Measurements from ENCODE around the gene PRELP.

The PRELP gene

DNA sequence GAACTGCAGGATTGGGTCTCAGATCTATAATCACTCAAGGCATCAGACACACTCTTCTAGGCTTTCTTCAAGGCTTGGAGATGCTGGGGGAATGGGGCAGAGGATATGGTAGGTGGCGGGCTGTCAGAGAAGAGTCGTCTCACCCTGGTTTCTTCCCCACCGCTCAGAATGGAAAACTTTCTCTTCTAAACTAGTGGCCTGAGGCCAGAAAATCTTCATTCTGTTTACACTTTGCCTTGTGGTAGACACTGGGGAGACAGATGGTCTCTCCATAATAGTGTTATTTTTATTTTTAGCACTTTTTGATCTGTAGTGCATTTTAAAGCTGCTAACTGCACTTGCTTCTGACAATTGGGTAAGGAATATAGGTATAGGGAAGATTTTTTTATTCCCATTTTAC lies 2.6 kb downstream of the PRELP start:
- DNase-seq (ENCODE audit: low read depth in 2 of 2), result no peak

DNA sequence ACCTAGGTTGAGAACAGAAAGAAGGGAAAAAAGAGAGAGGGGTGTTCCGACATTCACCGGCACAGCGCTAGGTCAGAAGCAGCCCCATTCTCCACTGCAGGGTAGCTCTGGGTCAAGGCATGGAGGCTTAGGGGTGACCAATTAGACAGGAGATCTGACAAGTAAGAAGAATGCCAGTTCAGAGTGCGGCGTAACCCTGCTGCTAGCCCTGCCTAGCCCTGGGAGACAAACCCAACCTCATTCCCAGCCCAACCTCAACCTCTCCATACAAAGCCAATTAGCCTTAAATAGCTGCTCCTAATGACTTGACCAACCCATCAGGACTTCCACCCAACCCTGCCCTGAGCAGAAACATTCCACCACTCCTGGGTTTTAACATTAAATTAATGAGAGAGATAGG lies 3.4 kb downstream of the PRELP start:
- no peak for DNase-seq (ENCODE audit: low read depth in 2 of 2)

DNA sequence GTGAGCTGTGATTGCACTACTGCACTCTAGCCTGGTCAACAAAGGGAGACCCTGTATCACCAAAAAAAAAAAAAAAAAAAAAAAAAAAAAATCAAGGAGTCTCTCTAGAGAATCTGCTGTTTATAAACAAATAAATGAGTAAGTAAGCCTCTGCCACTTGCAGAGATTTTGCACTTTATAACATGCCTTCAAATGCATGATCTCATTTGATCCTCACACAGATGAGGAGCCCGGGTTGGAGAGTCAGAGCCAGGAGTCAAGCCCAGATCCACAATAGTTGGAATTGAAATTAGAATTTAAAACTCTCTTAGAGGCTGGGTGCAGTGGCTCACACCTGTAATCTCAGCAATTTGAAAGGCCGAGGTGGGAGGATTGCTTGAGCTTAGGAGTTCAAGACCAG lies 4.0 kb downstream of the PRELP start:
- no peak for DNase-seq (ENCODE audit: low read depth in 2 of 2)

DNA sequence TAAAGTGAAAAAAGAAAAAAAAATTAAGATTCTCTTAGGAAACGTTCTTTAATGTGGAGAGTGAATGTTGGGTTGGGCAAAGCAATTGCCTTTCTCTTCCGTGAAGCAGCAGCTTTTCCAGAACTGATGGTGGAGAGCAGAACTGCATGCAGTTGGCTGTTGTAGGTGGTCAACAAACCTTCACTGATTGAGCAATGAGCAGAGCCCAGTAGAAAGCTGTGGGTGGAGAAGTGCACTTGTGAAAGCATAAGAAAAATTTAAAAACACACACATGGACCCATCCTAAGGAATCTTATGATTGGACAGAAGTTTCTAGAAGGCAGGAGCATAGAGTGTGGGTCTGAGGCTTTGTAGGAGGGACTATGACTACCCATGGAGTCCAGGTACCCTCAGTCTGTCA lies 4.5 kb downstream of the PRELP start:
- no peak for DNase-seq (ENCODE audit: low read depth in 2 of 2)

DNA sequence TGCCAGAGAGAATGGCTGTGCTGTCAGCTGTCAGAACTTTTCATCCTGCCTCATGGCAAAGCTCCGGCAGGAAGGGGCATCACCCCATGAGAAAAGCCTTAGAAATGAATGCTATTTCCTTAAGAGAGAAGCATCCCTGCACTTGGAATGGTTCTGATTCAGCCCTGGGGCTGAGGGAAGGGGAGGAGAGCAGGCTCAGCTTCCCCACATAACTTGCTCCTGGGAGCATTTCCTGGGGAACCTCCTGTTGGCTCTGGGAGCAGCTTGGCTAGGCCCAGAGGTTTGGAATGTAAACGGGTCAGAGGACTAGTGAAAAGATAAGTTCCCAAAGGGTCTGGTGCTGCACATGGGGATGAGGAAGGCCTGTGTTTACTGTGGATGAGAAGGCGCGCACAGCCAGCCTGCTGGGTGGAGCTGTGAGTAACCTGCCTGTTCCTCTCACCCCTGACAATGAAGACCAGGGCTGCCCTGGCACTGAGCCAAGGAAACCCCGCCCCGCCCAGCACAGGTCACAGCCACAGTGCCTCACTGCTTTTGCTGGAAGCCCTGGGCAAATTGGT lies 5.0 kb downstream of the PRELP start:
- DNase-seq (ENCODE audit: low read depth in 2 of 2), result peak; percentile 22 to 23

DNA sequence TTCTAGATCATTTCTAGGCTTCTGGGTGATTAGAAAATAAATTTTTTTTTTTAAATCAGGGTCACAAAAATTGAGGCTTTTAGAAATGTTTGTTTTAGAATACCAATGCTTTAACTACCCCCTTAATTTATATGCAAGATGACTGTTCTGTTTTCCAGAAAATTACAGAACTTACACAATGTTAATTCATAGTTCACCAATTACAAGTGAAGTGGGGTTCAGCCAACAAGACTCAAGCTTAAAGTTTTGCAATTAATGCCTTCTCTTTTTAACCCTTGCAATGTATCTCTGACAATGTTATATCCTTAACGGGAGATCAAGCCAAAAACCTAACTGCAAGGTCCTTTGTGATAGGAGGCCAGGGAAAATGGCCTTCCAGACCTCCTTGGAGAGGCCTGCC lies 5.6 kb downstream of the PRELP start:
- DNase-seq (ENCODE audit: low read depth in 2 of 2), result no peak

DNA sequence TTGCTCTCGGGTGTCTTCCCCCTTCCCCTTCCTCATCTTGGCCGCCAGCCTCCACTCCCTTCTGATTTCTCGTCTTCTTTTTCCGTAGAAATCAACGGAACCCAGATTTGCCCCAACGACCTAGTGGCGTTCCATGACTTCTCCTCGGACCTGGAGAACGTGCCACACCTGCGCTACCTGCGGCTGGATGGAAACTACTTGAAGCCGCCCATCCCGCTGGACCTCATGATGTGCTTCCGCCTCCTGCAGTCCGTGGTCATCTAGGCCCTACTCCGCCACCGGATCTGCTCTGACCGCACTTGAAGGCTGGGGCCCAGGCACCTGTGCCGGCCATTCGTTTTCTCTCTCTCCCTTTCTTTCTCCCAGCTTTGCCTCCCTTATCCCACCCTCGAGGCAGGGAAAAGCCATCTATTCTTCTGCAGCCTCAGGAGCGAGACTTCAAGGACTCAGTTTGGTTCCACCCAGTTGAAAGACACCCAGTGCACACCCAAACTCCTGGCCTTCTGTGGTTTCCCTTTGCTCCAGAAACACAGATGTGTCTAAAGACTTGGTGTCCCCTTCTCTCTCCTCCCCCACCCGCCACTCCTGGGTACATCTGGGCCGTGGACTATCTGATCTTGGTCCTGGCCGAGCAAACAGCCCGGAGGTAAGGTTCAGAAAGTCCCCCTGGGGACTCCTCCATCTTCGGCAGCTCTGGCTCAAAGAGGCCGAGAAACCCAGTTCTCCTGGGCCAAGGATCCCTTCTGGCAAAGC lies 11.2 kb downstream of the PRELP start:
- no peak for DNase-seq (ENCODE audit: low read depth in 2 of 2)

DNA sequence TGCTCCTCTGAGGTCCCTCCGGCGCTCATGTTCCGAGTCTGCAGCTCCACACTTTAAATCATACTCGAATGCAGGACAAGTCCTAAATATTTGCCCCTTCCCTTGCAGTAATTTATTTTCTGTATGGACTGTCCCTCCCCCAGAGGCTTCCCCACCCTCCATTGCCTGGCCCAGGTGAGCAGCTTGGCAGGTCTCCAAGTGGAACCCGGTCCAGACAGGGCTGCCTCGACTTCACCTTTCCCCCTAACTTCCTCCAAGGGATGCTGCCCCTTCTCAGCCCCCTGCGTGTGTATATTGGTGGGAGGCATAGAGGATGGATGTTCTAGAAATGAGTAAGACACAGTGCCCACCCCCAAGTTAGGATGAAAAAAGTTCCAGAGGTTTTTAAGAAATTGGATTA lies 12.9 kb downstream of the PRELP start:
- DNase-seq (ENCODE audit: low read depth in 2 of 2), result no peak

DNA sequence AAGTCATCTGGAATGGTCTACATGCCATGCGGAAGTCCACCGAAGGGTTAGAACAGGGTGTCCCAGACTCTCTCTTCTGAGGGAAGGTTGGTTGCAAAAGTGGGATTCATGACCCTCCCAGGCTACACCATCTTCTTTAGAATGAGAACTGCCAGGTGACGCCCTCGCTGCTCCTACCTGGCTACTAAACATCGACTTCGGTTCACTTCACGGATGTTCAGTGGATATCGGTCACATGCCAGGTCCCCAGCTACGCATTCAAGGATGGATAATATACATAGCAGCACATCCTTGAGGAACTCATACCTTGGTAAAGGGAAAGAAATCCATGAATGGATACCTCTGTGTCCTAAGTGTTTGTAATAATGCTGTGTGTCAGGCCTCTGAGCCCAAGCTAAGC lies 15.0 kb downstream of the PRELP start:
- no peak for DNase-seq (ENCODE audit: low read depth in 2 of 2)

DNA sequence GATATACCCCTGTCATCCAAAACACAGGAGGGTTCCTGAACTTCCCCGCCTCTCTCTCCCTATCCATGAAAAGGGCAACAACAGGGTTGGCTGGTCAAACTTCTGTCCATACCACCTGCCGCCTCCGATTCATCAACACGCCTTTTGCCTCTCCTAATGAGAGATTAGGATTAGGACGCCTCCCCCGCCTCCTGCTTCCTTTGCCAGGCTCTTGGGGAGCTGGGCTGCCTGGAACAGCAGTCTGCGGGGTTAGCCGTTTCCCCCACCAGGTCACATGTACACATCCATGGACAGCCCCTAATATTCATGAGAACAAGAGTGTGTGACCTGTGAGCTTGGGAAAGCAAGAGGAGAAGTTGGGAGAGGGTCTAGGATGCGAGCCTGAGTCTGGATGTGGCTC lies 16.1 kb downstream of the PRELP start:
- DNase-seq (ENCODE audit: low read depth in 2 of 2), result no peak

DNA sequence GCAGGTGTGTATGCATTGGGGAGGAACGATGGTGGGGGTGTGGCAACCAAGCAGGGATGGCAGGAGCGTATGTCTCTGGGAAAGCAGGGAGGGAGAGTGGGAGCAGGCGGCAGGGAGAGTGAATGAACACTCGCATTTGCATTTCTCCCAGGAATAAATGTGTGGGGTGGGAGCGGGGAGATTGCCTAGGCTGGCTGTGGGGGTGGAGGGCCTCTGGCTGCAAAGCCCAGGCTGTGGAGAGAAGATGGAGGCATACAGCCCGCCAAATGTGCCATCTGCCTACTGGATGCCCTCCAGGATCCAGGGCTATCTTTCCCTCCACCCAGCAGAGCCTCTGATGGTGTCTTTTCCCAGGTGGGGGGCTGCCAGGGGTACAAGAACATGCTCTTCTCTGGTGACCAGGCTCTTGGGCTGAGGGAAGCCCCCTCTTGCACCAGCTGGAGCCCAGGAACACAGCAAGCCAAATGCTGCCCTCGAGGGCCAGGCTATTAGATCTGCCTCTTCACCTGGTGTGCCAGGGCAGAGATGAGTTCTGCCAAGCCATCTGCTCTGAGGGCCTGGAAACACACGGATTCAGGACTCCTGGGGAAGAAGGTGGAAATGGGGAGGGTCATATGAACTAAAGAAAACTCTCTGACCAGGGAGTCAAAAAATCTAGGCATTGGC lies 16.6 kb downstream of the PRELP start:
- DNase-seq (ENCODE audit: low read depth in 2 of 2), result no peak

DNA sequence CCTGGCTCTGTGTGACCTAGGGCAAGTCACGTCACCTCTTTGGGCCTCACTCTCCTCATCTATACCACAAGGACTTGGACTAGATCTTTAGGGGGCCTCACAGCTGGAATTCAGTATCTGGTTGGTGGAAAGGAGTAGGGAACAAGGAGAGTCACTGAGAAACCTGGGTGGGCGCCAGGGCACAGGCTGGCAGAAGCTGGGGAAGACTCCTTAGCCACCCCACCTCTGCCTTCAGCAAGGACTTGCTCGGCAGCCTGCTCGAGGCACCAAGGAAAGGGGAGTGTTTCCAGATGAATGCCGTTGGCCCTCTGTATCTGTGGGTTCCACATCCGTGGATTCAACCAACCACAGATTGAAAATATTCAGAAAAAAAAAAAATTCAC lies 17.1 kb downstream of the PRELP start:
- DNase-seq (ENCODE audit: low read depth in 2 of 2), result no peak

DNA sequence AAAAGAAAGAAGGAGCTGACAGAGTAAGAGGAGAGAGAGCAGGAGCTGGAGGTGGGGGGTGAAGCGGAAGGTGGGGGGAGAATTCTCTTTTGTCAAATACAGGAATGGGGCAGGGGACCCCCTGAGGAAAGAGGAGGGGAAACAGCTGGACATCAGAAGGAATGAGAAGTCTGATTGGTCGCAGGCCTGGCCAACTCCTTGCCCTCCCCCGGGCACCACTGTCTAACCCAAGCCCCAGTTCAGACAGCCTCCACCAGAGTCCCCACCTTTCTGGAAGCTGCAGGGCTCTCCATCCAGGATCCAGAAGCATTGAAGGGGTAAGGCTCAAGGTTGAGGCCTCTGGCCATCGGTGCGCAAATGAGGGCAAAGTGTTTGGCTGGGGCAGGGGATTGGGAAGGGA lies 18.3 kb downstream of the PRELP start, which contains the start of gene OPTC:
Gene OPTC (plus strand): TSS at position 253 of the 400 bp plus-strand sequence. CDS start 1,853 bp downstream, outside the sequence.
- DNase-seq (ENCODE audit: low read depth in 2 of 2), result no peak

DNA sequence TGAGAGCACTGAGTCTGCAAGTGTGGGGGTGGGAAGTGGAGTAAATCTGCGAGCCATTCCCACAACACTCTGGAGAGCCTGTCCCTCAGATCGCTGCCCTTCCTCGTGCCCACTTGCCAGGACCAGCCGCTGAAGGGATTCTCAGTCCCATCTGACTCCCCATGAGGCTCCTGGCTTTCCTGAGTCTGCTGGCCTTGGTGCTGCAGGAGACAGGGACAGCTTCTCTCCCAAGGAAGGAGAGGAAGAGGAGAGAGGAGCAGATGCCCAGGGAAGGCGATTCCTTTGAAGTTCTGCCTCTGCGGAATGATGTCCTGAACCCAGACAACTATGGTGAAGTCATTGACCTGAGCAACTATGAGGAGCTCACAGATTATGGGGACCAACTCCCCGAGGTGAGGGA lies 20.2 kb downstream of the PRELP start:
- DNase-seq (ENCODE audit: low read depth in 2 of 2), result no peak

DNA sequence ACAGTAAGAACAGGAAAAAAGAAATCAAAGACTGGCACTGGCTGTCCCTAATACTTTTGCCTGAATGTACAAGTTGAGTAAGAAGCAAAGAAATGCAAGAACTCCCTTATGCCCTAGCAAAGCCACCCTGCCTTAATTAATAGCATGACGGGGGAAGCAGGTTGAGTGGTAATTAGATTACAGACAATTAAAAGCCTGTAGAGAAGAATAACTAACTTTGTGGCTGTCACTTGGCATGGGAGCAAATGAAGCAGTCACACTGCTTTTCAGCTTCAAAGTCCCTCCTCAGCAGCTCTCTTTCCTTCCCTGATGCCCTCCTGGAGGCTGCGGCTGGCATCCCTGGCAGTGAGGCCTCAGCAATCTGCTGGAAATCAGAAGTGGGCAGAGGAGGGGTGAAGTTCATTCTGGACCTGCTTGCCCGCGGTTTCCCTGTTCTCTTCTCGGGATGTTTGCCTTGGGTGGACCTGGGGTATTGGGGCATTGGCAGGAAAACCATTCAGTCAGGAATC lies 21.7 kb downstream of the PRELP start:
- no peak for DNase-seq (ENCODE audit: low read depth in 2 of 2)

DNA sequence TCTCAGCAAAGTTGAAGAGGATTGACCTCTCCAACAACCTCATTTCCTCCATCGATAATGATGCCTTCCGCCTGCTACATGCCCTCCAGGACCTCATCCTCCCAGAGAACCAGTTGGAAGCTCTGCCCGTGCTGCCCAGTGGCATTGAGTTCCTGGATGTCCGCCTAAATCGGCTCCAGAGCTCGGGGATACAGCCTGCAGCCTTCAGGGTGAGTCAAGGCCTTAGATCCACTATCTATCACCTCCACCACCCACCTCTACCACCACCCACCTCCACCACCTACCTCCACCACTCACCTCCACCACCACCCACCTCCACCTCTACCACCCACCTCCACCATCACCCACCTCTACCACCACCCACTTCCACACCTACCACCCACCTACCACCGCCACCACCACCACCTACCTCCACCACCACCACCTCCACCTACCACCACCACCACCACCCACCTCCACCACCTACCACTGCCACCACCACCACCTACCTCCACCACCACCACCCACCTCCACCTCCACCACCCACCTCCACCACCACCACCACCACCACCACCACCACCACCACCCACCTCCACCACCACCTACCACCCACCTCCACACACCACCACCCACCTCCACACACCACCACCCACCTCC lies 24.2 kb downstream of the PRELP start:
- DNase-seq (ENCODE audit: low read depth in 2 of 2), result no peak

DNA sequence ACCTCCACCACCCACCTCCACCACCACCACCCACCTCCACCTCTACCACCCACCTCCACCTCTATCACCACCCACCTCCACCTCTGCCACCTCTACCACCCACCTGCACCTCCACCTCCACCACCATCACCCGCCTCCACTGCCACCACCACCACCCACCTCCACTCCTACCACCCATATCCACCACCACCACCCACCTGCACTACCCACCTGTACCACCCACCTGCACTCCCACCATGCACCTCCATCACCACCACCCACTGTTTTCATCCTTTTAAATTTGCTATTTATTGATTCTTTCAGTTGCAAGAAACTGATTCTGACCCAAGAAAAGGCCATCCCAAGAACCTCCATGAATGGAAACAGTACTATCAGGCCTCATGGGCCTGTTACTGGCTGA lies 24.7 kb downstream of the PRELP start:
- DNase-seq (ENCODE audit: low read depth in 2 of 2), result no peak

DNA sequence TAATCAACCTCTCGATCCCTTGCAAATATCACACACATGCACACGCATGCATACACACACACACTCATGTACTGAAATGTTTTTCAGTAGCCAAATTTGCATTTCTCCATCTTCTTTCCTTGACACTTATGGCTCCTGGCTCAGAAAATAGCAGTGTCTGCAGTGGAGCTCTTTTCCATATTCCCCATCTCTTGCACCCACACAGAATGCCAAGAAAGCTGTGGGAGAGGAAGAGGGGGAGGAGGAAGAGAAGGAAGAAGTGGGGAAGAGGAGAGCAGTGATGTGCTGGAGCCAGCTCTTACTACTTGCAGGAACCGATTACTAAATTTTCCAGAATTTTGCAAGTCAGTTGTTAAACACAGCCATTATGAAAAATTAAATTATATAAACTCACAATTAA lies 28.2 kb downstream of the PRELP start:
- DNase-seq (ENCODE audit: low read depth in 2 of 2), result no peak

DNA sequence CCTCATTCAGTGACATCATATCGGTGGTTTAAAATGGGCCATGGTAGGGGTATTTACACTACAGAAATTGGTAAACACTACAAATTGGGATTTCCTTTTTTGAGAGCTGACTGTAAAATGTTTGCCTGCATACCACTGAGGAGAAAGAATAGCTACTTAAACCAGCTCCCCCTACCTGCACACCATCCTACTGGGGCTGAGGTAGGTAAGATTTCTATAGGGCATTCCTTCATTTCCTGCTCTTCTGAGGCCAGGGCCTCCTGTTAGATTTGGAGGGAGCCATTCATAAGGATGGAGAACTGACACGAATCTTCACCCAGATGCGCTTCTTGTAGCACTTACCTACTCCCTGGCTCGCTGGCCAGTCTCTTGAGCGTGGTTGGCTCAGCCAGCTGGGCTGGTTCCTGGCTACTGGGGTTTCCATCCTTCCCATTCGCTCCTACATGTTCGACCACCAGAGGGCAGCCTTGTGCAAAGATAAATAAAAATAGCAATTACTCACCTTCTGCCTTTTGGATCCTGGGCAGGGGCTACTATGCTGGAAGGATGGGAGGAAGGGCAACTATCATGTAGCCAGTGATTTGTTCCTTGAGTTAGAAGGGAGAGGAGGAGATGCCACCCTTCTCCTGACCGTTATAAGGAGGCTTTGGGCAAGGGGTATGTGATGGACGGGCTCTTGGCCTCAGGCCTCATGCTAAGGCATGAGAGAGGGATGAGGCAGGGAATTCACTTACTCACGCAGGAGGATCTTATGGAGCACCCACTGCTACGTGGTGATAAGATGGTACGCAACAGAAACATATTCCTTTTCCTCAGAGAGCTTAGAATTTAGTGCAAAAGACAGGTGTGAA lies 29.0 kb downstream of the PRELP start:
- peak; percentile 68 to 75 for DNase-seq (ENCODE audit: low read depth in 2 of 2)

DNA sequence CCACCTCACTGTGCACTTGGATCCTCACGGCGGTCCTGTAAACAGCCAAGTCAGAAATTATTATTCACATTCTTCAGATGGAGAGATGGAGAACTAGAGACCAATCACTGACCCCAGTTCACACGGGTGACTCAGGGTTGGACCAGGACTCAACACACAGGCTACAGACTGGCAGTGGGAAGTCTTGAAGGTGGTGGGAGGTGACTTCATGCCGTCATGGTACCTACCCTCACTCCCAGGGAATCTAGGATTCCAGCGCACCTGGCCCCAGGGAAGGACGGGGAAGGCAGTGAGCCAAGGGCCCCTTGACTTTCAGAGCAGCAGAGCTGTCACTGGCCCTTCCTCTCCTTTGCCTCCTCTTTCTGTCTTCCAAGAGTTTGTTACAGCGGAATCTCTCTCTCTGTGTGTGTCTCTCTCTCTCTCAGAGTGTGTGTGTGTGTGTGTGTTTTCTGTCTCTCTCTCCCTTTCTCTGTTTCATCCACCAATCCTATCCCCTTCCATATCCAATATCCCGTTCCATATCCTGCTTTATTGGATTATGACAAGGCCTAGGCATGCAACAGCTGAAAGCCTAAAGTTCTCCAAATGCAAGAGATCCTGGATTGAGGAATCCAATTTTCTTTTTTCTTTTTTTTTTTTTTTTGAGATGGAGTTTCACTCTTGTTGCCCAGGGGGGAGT lies 30.1 kb downstream of the PRELP start:
- DNase-seq (ENCODE audit: low read depth in 2 of 2), result no peak
